HEK293T (cell line): Measurements from ENCODE around the gene KIF26B.

Source experiments
- CTCF ChIA-PET: fragments of 350-600 bp; formaldehyde crosslinking; extraction: SDS; loops from one replicate; lab custom pipeline; 2021; ENCODE audit warnings: antibody characterized with exemption, inconsistent platforms; lab: Yijun Ruan, JAX
- POLR2A ChIA-PET: fragments of 350-600 bp; formaldehyde crosslinking; extraction: SDS; loops from one replicate; lab custom pipeline; 2020; ENCODE audit warnings: antibody characterized with exemption, inconsistent platforms; lab: Yijun Ruan, JAX
- DNase-seq: peaks from one replicate; pipeline ENCODE4 v3.0.0; 2012; ENCODE audit warnings: mixed read lengths; ENCODE audit errors: extremely low spot score
- ARNT ChIP-seq: fragments of 450-650 bp; IDR thresholded peaks from 2 replicates; pipeline ENCODE4 v1.6.1; 2017; ENCODE audit warnings: mild to moderate bottlenecking
- BHLHE40 ChIP-seq: fragments of 450-650 bp; IDR thresholded peaks from 2 replicates; pipeline ENCODE4 v1.6.1; 2016; ENCODE audit warnings: mild to moderate bottlenecking, moderate library complexity, borderline replicate concordance
- CTBP1 ChIP-seq: fragments of 450-650 bp; IDR thresholded peaks from 2 replicates; pipeline ENCODE4 v1.6.1; 2016; ENCODE audit warnings: borderline replicate concordance
- ELF4 ChIP-seq: fragments of 450-650 bp; IDR thresholded peaks from 2 replicates; pipeline ENCODE4 v1.6.1; 2017; ENCODE audit warnings: antibody characterized with exemption
- FOXA1 ChIP-seq: fragments of 450-650 bp; IDR thresholded peaks from 2 replicates; pipeline ENCODE4 v1.6.1; 2016; ENCODE audit warnings: mild to moderate bottlenecking
- FOXK2 ChIP-seq: fragments of 450-650 bp; IDR thresholded peaks from 2 replicates; pipeline ENCODE4 v1.6.1; 2016; ENCODE audit warnings: mild to moderate bottlenecking
- FOXM1 ChIP-seq: fragments of 450-650 bp; IDR thresholded peaks from 2 replicates; pipeline ENCODE4 v1.6.1; 2017; ENCODE audit warnings: mild to moderate bottlenecking, borderline replicate concordance
- HDGF ChIP-seq: fragments of 450-650 bp; IDR thresholded peaks from 2 replicates; pipeline ENCODE4 v1.6.1; 2017; ENCODE audit warnings: antibody characterized with exemption, borderline replicate concordance
- L3MBTL2 ChIP-seq: fragments of 450-650 bp; conservative IDR thresholded peaks from 2 replicates; pipeline ENCODE4 v1.6.1; 2016; ENCODE audit warnings: mild to moderate bottlenecking
- LEF1 ChIP-seq: fragments of 450-650 bp; IDR thresholded peaks from 2 replicates; pipeline ENCODE4 v1.6.1; 2017; ENCODE audit warnings: mild to moderate bottlenecking, borderline replicate concordance
- NFRKB ChIP-seq: fragments of 450-650 bp; IDR thresholded peaks from 2 replicates; pipeline ENCODE4 v1.6.1; 2016; ENCODE audit warnings: mild to moderate bottlenecking, moderate library complexity
- PKNOX1 ChIP-seq: fragments of 450-650 bp; IDR thresholded peaks from 2 replicates; pipeline ENCODE4 v1.6.1; 2016
- SP1 ChIP-seq: fragments of 450-650 bp; IDR thresholded peaks from 2 replicates; pipeline ENCODE4 v1.6.1; 2017
- SUZ12 ChIP-seq: fragments of 450-650 bp; IDR thresholded peaks from 2 replicates; pipeline ENCODE4 v1.6.1; 2016; ENCODE audit warnings: mild to moderate bottlenecking
- TARDBP ChIP-seq: fragments of 450-650 bp; IDR thresholded peaks from 2 replicates; pipeline ENCODE4 v1.6.1; 2016
- ZNF384 ChIP-seq: fragments of 450-650 bp; IDR thresholded peaks from 2 replicates; pipeline ENCODE4 v1.6.1; 2016

KIF26B gene

GRCh38 chr1:245571815-245572294 lies 417.1 kb downstream of the KIF26B start:
- DNase-seq, result no peak
- POLR2A ChIA-PET, result no interaction called here
- TF ChIP-seq L3MBTL2 (no peak), HDGF (no peak), ARNT (no peak), SUZ12 (no peak), FOXK2 (no peak), NFRKB (no peak), ZNF384 (no peak), LEF1 (no peak), PKNOX1 (no peak), FOXM1 (no peak), SP1 (no peak), CTBP1 (no peak), BHLHE40 (no peak), TARDBP (no peak), FOXA1 (no peak), ELF4 (no peak)
- CTCF ChIA-PET, result no interaction called here

DNA sequence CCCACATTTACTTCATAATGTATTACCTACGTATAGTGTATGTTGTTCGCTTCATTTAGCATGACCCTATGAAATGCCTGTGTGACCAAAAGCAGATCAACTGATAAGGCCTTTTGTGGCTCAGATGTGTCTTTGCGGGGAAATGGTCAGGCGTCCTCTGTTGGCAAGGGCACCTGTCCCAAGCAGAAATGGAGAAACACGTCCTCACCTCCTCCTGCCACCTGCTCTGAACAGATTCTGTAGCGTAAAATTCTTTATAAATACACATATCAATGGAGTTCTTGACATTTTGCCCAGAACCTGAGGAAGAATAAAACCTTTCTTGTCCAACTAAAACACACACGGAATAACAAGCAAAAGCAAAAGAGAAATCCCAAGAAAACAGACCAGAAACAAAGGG lies 417.9 kb downstream of the KIF26B start:
- no peak for DNase-seq
- ChIA-PET CTCF (no interaction called here), POLR2A (no interaction called here)
- no peak for TF ChIP-seq BHLHE40
- no peak for TF ChIP-seq LEF1
- no peak for TF ChIP-seq TARDBP
- TF ChIP-seq PKNOX1, result no peak
- no peak for TF ChIP-seq L3MBTL2
- no peak for TF ChIP-seq SUZ12
- no peak for TF ChIP-seq FOXK2
- TF ChIP-seq ELF4, result no peak
- no peak for TF ChIP-seq ARNT
- no peak for TF ChIP-seq FOXA1

GRCh38 chr1:245575710-245576109 lies 420.9 kb downstream of the KIF26B start:
- no peak for DNase-seq
- POLR2A ChIA-PET, result no interaction called here
- CTCF ChIA-PET, result no interaction called here
- TF ChIP-seq PKNOX1 (no peak), SUZ12 (no peak), FOXA1 (no peak), LEF1 (no peak), FOXM1 (no peak), SP1 (no peak), TARDBP (no peak)

DNA sequence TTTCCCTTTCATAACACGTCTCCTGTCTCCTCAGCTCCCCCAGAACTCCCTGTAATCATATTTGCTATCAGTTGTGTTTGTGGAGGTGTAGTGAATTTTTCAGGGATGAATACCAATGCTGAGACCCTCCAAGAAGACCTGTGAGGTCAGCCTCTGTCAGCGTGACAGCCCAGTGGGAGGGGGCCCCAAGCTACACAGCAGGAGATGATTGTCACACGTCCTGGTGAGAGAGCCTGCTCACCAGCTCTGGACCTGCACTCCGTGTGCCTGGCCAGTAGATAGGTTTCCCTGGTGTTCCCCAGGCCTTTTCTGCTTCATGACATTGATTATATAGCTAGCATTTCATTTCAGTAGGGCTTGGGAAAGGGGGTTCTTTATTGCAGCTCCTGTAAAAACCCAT lies 421.5 kb downstream of the KIF26B start:
- ChIA-PET POLR2A (no interaction called here), CTCF (no interaction called here)
- DNase-seq, result no peak
- TF ChIP-seq SUZ12 (no peak), ELF4 (no peak), BHLHE40 (no peak), FOXK2 (no peak), ARNT (no peak), HDGF (no peak), FOXA1 (no peak), CTBP1 (no peak), ZNF384 (no peak), NFRKB (no peak), L3MBTL2 (no peak)

DNA sequence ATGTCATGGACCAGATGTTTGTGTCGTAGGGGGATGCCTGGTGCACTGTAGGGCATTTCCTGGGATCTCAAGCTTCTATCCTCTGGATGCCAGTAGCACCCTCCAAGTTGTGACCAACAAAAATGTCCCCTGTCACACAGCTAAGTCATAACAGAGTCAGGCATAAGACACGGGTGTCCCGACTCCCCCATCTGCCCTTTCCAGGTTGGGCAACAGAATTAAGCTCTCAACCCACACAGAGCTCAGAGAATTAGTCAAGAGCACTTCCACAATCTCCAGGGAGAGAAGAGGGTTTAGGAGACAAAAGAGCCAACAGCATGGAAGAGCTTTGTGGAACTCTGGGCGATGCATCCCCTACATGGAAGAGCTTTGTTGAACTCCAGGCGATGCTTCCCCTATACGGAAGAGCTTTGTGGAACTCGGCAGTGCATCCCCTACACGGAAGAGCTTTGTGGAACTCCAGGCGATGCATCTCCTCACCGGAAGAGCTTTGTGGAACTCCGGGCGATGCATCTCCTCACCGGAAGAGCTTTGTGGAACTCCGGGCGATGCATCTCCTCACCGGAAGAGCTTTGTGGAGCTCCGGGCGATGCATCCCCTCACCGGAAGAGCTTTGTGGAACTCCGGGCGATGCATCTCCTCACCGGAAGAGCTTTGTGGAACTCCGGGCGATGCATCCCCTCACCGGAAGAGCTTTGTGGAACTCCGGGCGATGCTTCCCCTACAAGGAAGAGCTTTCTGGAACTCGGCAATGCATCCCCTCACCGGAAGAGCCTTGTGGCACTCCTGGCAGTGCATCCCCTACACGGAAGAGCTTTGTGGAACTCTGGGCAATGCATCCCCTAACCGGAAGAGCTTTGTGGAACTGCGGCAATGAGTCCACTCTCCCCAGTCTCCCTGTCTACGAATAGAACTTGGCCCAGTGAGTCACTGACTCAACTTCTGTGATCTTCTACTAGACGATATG lies 422.7 kb downstream of the KIF26B start:
- ChIA-PET POLR2A (no interaction called here), CTCF (interaction anchor here (0.6 to 0.7 kb wide), 2 partner anchors 774 to 1367 kb away, joined by 4 read pairs; no protein-coding TSS in a partner anchor)
- DNase-seq, result no peak
- TF ChIP-seq ZNF384 (no peak), FOXM1 (no peak), L3MBTL2 (no peak), TARDBP (no peak), LEF1 (no peak), SUZ12 (no peak), PKNOX1 (no peak), HDGF (no peak), ARNT (no peak)

DNA sequence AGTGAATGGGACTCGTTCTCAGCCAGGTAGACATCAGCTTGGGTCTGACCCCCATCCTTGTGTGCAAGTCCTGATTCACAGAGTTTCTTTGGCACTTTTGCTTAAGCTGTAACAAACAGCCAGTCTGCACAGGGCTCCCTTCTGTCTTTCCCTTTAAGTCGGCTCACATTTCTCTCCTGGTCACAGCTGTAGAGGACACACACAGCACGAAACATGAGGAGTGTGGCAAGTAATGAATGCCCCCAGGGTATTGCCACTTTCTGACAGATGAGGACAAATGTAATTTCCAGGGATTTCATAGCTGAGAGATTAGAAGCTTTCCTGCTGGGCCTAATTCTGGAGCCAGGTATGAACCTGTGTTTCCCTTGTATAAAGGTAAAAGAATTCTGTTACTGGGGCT lies 423.5 kb downstream of the KIF26B start:
- CTCF ChIA-PET, result interaction anchor here (0.5 to 0.7 kb wide), 2 partner anchors 60 to 773 kb away, joined by 3 to 4 read pairs; no protein-coding TSS in a partner anchor
- TF ChIP-seq L3MBTL2 (no peak), SP1 (no peak), FOXM1 (no peak), FOXK2 (no peak), HDGF (no peak), LEF1 (no peak), ARNT (no peak), ZNF384 (no peak)
- POLR2A ChIA-PET, result no interaction called here
- DNase-seq, result no peak
